HG02970 (cell line): ENCODE measurements around the gene CREB3.

Source experiments
- ATAC-seq: cut with Tn5 transposase; IDR thresholded peaks from one replicate; pipeline ENCODE4 v1.9.1; 2021; ENCODE audit warnings: mild to moderate bottlenecking, moderate library complexity, moderate number of reproducible peaks; ENCODE audit not compliant: unreplicated experiment, low FRiP score

The CREB3 gene

GRCh38 chr9:35700031-35700430 is 32.4 kb upstream of the CREB3 start:
- ATAC-seq: no peak

- no peak for ATAC-seq
Observed at GRCh38 chr9:35700942-35701341, 31.5 kb upstream of the CREB3 start.

DNA sequence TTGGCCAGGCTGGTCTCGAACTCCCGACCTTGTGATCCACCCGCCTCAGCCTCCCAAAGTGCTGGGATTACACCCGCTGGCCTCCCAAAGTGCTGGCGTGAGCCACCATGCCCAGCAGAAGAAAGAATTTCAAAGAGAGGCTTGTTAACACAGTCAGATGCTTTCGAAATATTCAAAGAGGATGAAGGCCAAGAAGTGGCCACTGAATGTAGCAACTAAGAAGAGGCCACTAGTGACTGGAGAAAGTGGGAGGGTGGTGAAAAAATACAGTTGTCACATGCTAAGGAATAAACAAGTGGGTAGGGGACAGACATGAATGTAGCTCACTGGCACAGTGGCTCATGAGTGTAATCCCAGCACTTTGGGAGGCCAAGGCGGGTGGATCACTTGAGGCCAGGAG is 29.8 kb upstream of the CREB3 start:
- ATAC-seq: no peak

DNA sequence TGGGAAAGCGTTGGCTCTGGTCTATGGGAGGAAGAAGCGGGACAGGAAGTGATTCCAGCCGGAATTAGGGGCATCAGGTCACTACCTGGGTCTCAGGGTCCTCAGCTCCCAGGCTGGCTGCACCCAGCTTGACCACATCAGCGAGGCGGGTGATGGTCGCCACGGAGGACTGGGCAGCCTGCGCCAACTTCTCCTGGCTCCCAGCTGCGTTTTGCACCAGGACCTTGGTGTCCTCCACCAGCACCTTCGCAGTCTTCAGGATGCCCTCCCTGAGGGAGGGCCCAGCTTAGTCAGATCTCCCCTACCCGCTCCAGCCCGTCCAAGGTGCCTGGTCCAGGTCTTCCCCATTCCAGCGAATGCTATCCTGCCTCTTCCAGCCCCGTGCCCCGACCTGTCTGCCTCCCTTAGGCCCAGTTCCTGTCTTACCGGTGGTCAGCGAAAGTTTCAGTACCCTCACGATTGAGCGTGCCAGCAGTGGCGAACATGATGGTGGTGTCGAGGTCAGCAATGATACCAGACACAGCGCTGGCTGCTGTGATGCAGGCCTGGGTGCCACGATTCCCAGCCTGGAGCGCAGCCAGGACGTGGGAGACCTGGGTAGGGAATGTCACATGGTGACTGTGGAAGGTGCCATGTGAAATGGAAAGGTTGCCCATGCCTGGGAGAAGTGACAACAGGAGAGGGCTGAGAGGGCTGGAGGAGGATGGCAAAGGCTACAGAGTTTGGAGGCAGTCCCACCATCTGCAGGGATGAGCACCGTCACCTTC is 28.4 kb upstream of the CREB3 start:
- ATAC-seq: no peak

DNA sequence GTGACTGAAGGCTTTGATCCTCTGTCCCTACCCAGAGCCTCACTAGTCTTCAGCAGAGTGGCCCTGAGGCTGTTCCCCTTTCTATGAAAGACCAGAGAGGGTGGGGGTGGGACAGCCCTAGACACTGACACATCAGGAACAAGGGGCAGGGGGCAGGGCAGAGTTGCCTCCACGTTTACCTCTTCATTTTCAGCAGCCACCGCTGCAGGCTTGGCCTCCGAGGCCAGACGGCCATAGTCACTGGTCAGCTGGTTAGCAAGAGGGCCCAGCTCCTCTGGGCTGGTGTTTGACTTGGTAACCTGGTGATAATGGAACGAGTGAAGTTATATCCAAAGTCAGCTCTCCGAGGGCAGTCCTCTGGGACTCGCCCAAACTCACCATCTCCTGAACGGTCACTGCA is 27.1 kb upstream of the CREB3 start:
- no peak for ATAC-seq

DNA sequence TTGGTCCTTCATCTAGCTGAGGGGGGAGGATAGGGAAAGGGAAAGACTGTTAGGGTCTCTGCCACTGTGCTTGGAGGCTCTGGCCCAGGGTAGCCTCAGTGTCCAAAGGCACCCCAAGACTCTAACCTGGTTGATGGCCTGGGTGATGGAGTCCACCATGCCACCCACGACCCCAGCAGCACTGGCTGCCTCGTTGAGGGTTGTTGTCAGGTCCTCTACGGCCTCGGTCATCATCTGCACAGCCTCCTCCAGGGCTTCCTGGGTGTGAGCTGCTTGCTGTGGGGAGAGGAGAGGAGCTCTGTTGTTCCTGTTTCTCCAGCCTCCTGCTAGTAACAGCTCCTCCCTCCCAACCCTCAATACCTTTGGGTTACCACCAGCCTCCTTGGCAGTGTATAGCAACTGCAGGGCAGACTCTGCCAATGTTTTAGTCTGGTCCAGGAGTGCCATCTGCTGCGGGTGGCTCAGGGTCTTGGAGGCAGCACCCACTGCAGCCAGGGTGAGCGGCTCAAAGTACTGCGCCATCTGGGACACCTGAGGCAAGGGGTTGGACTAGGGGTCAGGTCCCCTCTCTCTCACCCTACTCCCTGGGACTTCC is 26.5 kb upstream of the CREB3 start:
- ATAC-seq: no peak

- ATAC-seq: no peak
Observed at GRCh38 chr9:35706951-35707350, 25.5 kb upstream of the CREB3 start.

DNA sequence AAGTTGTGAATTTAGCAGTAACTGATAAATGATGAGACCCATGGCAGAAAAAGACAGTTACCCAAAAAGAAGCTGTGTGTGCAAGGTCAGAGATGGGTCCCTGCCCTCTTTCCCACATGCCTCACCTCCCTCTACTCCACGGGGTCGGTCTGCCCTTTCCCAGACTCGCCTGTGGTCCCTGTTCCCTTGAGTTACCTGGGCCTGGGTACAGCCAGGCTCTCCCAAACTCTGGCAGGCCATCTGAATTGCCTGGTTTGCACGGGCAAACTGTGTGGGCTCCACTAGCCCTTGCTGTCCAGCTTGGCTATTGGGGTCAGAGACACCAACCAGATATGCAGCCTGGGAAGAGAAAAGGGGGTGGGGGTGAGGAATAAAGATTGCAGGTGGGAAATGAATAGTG is 24.3 kb upstream of the CREB3 start:
- ATAC-seq: no peak

GRCh38 chr9:35710818-35711500 is 21.5 kb upstream of the CREB3 start:
- ATAC-seq: no peak

GRCh38 chr9:35711501-35712428 is 20.7 kb upstream of the CREB3 start:
- ATAC-seq: no peak

DNA sequence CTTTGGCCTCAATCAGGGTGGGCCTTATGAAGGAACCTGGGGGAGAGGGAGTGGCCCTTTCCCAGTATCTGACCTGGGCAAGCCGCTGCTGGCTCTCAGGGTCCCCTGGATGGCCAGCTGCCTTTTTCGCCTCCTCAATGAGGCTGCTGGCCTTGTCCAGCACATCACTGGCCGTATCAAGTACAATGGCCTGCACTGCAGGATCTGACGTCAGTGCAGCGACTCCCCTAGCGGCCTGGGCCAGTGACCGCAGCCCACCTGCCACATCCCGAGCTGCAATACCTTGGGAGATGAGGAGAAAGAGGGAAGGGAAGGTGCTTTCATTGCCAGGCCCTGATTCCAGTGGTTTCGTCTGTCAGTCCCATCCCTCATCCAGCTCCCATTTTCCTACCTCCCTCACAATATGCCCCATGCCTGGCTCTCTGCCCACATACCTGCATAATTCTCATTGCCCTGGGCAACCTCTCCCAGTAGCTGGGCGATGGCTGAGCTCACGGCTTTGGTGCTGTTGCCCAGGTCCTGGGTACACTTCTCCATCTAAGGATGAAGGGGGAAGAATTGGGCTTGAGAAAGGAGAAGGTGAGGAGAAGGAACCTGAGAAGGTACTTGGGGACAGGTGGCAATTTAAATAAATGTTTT is 19.6 kb upstream of the CREB3 start:
- no peak for ATAC-seq

DNA sequence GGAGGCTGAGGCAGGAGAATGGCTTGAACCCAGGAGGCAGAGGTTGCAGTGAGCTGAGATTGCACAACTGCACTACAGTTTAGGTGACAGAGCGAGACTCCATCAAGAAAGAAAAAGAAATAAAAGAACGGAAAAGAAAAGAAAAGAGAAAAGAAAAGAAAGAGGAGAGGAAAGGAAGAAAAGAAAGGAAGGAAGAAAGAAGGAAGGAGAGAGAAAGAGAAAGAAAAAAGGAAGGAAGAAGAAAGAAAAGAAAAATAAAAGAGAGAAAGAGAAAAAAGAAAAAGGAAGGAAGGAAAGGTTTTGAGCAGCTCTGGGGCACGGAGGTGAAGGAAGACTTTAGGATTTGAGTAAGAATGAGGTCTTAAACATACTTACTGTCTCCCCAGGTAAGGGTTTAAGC is 18.9 kb upstream of the CREB3 start:
- no peak for ATAC-seq

DNA sequence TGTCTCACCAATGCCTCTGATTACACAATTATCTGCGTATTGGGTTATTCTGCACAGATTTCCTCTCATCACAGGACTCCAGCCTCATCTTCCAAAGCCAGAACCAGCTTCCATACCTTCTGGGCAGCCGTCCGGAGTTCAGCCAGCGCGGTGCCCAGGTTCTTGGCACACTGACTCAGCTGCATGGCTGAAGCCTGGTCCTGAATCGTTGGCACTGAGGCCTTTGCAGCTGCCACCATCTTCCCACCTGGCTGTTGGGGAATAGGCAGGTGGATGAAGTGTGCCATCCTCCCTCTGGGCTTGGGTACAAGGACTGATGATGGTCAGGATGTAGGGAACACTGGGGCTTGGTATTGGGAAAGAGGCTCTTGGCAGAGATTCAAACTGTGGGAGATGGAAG is 18.3 kb upstream of the CREB3 start:
- no peak for ATAC-seq

- no peak for ATAC-seq
Observed at GRCh38 chr9:35714579-35715252, 17.8 kb upstream of the CREB3 start.

GRCh38 chr9:35716230-35716629 is 16.2 kb upstream of the CREB3 start:
- ATAC-seq: no peak

DNA sequence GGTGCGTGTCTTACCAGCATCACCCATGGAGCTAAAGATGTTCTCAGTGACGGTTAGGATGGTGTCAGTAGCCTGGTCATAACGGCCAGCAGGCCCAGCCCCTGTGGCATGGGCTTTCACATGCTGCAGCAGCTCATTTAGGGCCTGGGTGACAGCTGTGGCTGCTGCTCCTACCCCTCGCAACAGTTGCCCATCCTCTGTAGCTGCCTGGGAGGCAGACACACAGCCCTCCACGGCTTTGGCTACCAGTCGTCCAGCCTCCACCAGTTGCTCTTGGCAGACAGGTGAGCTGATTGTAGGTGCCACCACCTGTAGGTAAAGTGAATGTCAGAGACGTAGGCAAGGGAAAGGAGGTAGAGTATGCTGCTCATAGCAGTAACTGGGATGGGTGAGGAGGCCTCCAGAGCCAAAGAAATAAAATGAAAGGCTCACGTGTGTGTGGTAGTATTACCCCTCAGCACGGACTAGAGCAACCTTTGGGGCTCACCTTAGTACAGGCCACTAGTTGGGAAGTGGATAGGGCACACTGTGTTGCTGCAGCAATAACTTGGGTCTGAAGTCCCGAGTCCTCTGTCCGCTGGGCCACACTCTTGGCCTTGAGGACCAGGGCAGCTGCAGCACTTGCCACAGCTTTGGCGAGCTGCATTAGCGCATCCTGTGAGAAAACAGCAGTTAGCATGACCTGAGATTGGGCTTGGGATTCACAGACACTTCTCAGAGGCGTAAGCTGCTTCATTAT is 15.2 kb upstream of the CREB3 start:
- no peak for ATAC-seq

DNA sequence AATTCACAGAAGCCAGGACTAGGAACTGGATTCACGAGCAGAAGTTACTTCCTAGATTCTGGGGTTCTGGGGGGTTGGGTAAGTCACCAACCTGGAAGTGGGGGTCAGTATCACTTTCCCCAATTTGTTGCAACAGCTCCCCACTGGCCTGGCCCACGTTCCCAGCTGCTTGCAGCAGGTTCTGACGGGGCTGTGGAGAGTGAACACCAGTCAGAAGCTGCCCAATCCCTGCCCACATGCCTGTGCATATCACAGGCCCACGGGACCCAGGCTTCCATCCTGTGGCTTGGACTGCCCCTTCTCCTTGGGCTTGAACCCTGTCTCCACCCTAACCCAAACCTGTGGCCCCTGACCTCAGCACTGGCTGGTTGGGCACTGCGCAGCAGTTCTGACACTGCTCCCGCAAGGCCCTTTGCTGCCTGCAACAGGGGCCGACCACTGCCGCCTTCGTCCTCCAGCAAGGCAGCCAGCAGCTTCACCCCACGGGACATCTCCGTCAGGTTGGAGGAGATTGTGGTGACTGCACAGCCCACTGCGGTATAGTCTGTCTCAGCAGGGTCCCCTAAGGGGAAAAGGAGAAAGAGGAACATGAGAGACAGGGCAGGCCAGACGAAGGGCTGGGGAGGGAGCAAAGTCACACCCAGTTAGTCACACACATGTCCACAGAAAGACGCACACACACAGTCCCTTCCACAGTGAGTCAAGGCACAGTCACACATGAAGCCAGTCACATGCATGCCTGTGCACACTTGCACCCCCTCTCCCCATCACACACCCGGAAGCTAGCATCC is 13.6 kb upstream of the CREB3 start:
- ATAC-seq: no peak

DNA sequence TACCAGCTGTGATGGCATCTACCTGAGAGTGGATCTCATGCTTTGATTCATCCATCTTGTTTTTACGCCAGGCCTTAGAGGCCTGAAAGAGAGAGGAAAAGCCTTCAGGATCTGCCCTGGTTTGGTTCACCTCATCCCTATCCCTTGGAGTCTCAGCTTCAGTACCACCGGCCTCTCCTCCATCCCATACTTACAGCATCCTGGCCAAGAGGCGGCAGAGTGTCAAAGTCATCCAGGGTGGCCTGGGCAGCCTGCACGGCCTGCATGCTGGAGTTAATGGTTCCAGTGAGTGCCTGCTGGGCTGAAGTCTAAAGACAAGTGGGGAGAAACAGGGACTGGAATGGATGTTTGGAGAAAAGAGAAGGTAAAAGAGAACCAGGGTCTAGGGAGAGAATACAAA is 12.9 kb upstream of the CREB3 start:
- no peak for ATAC-seq
